Measurements from ENCODE around the gene FMO5.

- TF ChIP-seq, protein P1, sequence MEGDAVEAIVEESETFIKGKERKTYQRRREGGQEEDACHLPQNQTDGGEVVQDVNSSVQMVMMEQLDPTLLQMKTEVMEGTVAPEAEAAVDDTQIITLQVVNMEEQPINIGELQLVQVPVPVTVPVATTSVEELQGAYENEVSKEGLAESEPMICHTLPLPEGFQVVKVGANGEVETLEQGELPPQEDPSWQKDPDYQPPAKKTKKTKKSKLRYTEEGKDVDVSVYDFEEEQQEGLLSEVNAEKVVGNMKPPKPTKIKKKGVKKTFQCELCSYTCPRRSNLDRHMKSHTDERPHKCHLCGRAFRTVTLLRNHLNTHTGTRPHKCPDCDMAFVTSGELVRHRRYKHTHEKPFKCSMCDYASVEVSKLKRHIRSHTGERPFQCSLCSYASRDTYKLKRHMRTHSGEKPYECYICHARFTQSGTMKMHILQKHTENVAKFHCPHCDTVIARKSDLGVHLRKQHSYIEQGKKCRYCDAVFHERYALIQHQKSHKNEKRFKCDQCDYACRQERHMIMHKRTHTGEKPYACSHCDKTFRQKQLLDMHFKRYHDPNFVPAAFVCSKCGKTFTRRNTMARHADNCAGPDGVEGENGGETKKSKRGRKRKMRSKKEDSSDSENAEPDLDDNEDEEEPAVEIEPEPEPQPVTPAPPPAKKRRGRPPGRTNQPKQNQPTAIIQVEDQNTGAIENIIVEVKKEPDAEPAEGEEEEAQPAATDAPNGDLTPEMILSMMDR (IDR thresholded peaks at IDR 0.05) = no peak
- TF ChIP-seq POLR2A (IDR thresholded peaks at IDR 0.05) = no peak
Measured at GRCh38 chr1:147235822-147236221, 10.7 kb upstream of the FMO5 start.
